ENCODE data around the gene INSR. TPM values are rescaled to one million over a fixed set of nuclear protein-coding genes. Genes with fewer than 3 reads are reported as not detected.
"Not testable (repeated sequence)": the region's sequence is repeated elsewhere in the genome, so short reads cannot be mapped to it uniquely, and the experiment has no call there.

The INSR gene
- total RNA-seq, 1 experiment from 2014 or later = 35.9 TPM

- TF ChIP-seq, protein P1, sequence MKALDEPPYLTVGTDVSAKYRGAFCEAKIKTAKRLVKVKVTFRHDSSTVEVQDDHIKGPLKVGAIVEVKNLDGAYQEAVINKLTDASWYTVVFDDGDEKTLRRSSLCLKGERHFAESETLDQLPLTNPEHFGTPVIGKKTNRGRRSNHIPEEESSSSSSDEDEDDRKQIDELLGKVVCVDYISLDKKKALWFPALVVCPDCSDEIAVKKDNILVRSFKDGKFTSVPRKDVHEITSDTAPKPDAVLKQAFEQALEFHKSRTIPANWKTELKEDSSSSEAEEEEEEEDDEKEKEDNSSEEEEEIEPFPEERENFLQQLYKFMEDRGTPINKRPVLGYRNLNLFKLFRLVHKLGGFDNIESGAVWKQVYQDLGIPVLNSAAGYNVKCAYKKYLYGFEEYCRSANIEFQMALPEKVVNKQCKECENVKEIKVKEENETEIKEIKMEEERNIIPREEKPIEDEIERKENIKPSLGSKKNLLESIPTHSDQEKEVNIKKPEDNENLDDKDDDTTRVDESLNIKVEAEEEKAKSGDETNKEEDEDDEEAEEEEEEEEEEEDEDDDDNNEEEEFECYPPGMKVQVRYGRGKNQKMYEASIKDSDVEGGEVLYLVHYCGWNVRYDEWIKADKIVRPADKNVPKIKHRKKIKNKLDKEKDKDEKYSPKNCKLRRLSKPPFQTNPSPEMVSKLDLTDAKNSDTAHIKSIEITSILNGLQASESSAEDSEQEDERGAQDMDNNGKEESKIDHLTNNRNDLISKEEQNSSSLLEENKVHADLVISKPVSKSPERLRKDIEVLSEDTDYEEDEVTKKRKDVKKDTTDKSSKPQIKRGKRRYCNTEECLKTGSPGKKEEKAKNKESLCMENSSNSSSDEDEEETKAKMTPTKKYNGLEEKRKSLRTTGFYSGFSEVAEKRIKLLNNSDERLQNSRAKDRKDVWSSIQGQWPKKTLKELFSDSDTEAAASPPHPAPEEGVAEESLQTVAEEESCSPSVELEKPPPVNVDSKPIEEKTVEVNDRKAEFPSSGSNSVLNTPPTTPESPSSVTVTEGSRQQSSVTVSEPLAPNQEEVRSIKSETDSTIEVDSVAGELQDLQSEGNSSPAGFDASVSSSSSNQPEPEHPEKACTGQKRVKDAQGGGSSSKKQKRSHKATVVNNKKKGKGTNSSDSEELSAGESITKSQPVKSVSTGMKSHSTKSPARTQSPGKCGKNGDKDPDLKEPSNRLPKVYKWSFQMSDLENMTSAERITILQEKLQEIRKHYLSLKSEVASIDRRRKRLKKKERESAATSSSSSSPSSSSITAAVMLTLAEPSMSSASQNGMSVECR (CRISPR knock-in tag; IDR thresholded peaks at IDR 0.05; ENCODE audit: borderline replicate concordance) = no peak
- TF ChIP-seq HMGXB4 (CRISPR knock-in tag; IDR thresholded peaks at IDR 0.05) = no peak
- TF ChIP-seq, protein P2, sequence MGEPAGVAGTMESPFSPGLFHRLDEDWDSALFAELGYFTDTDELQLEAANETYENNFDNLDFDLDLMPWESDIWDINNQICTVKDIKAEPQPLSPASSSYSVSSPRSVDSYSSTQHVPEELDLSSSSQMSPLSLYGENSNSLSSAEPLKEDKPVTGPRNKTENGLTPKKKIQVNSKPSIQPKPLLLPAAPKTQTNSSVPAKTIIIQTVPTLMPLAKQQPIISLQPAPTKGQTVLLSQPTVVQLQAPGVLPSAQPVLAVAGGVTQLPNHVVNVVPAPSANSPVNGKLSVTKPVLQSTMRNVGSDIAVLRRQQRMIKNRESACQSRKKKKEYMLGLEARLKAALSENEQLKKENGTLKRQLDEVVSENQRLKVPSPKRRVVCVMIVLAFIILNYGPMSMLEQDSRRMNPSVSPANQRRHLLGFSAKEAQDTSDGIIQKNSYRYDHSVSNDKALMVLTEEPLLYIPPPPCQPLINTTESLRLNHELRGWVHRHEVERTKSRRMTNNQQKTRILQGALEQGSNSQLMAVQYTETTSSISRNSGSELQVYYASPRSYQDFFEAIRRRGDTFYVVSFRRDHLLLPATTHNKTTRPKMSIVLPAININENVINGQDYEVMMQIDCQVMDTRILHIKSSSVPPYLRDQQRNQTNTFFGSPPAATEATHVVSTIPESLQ (CRISPR knock-in tag; IDR thresholded peaks at IDR 0.05) = no peak
Observed at GRCh38 chr19:7068599-7068998, 225.6 kb downstream of the INSR start (continued).

DNA sequence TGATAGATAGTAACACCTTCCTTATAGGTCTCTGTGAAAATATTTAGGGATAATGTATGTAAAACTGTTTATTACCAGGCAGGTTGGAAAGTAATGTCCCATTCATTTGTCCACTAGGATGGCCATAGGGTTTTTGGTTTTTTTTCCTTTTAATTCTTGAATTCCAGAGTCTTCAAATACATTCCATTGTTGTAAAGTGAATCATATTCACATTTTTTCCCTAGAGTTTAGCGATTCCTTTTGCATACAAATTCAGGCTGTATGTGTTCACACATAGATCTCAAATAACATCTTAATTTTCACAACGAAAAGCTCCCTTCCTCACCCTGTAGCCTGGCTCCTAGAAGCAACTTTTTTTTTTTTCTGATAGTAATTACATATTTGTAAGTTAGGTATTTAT, 226.5 kb downstream of the INSR start:
- ChIA-PET POLR2A (no interaction called here), CTCF (interaction anchor here (0.6 to 0.8 kb wide), 2 partner anchors 55 to 340 kb away, joined by 3 read pairs; no protein-coding TSS in a partner anchor)
- no peaks in the 10 kb centered on the region for H3K4me1 Mint-ChIP-seq
- H3K36me3 Mint-ChIP-seq = peaks cover 21% of the 10 kb centered on the region
- H3K4me3 Mint-ChIP-seq = no peak overlapping the region
- TF ChIP-seq PRRX2 (CRISPR knock-in tag; IDR thresholded peaks at IDR 0.05) (no peak), FOXK1 (CRISPR knock-in tag; IDR thresholded peaks at IDR 0.05) (no peak)
- TF ChIP-seq, protein P1 (CRISPR knock-in tag; IDR thresholded peaks at IDR 0.05; ENCODE audit: borderline replicate concordance) = no peak
- ATAC-seq (no peak), DNase-seq (ENCODE audit: low spot score) (no peak)
- H3K27ac Mint-ChIP-seq = no peak overlapping the region
- no peaks in the 10 kb centered on the region for H3K27me3 Mint-ChIP-seq (ENCODE audit: low read depth)
- H3K9me3 Mint-ChIP-seq = peaks cover 45% of the 10 kb centered on the region

DNA sequence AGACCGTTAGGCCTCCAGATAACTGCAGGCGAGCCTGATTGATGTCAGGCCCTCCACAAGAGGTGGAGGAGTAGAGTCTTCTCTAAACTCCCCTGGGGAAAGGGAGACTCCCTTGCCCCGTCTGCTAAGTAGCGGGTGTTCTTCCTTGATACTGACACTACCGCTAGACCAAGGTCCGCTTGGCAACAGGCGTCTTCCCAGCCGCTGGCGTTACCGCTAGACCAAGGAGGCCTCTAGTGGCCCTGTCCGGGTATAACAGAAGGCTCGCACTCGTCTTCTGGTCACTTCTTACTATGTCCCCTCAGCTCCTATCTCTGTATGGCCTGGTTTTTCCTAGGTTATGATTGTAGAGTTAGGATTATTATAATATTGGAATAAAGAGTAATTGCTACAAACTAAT, 227.1 kb downstream of the INSR start:
- H3K4me1 Mint-ChIP-seq; ATAC-seq; H3K27me3 Mint-ChIP-seq (ENCODE audit: low read depth); POLR2A ChIA-PET; H3K4me3 Mint-ChIP-seq; H3K27ac Mint-ChIP-seq: not testable (repeated sequence)
- Mint-ChIP-seq H3K36me3 (peaks cover 16% of the 10 kb centered on the region), H3K9me3 (peaks cover 45% of the 10 kb centered on the region)
- TF ChIP-seq, protein P3, sequence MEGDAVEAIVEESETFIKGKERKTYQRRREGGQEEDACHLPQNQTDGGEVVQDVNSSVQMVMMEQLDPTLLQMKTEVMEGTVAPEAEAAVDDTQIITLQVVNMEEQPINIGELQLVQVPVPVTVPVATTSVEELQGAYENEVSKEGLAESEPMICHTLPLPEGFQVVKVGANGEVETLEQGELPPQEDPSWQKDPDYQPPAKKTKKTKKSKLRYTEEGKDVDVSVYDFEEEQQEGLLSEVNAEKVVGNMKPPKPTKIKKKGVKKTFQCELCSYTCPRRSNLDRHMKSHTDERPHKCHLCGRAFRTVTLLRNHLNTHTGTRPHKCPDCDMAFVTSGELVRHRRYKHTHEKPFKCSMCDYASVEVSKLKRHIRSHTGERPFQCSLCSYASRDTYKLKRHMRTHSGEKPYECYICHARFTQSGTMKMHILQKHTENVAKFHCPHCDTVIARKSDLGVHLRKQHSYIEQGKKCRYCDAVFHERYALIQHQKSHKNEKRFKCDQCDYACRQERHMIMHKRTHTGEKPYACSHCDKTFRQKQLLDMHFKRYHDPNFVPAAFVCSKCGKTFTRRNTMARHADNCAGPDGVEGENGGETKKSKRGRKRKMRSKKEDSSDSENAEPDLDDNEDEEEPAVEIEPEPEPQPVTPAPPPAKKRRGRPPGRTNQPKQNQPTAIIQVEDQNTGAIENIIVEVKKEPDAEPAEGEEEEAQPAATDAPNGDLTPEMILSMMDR (IDR thresholded peaks at IDR 0.05) = peak; percentile 32; the same call in 1 of the 2 replicates
- CTCF ChIA-PET = interaction anchor here (0.8 kb wide), 1 partner anchor 54 kb away, joined by 3 read pairs; no protein-coding TSS in a partner anchor
- DNase-seq (ENCODE audit: low spot score) = peak; percentile 56

Measured in WTC11 (cell line).